ENCODE measurements around the gene HES2. TPM values are rescaled to one million over a fixed set of nuclear protein-coding genes. Genes with fewer than 3 reads are reported as not detected.
A peak's percentile ranks its signal among the peaks of the same experiment; 100 is the strongest.

The HES2 gene
- total RNA-seq, 2 experiments from 2014 or later = 0.13 to 0.70 TPM

DNA sequence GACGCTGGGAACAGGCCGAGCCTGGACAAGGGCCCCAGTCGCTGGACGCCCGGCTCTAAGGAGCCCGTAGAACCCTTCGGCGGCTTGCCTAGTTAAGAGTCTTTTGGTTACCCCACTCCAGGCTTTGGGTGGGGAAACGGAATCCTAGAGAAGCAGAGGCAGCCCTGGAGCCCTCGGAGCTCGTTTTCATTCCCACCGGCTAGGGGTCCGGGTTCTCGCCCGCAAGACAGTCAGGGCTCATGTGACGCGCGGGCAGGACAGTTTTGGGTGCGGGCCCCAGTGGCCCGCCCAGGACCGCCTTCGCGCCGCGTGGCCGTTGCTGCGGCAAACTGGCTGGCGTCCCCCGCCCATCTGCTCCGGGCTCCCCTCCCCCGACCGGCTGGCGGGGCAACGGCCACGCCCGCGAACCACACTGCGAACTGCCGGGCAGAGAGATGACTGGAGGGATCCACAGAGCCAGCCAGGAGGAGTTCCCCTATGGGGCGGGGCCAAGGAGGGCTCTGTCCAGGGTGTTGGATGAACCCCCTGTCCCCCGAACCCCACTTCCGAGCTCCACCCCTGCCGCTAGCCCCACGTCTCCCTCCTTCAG lies 829 bp upstream of the HES2 start:
- no peak for DNase-seq
- CTCF ChIA-PET = interaction anchor here (0.8 to 7.1 kb wide), 5 partner anchors 15 to 107 kb away, joined by 3 to 108 read pairs (median 3); no protein-coding TSS in a partner anchor
- no peak overlapping the region for H3K4me3 Mint-ChIP-seq
- H3K36me3 Mint-ChIP-seq (ENCODE audit: low read depth) = no peaks in the 10 kb centered on the region
- H3K9me3 Mint-ChIP-seq = no peaks in the 10 kb centered on the region
- H3K27ac Mint-ChIP-seq = no peak overlapping the region
- peaks cover 69% of the 10 kb centered on the region for H3K27me3 Mint-ChIP-seq
- H3K4me1 Mint-ChIP-seq = peaks cover 35% of the 10 kb centered on the region
- POLR2A ChIA-PET = interaction anchor here (0.8 to 1.5 kb wide), 6 partner anchors 10 to 214 kb away, joined by 3 to 4 read pairs (median 3); partner anchors contain the start of gene RNF207

DNA sequence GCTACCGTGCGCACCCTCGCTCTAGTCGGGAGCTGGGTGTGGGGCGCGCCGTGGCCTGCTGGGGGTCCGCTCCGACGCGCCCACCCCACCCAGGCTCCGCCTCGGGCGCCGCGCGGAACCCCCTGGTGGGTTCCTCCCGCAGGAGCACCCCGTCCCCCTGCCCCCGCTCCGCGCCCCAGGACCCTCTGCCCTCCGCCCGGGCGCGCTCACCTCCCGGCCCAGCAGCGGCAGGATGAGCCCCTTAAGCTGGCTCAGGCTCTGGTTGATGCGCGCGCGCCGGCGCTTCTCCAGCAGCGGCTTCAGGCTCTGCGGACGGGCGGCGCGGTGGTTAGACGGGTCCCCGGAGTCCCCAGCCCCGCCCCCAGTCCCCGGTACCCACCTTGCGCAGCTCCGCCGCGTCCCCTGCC lies 319 bp downstream of the HES2 start:
- Mint-ChIP-seq H3K4me3 (no peak overlapping the region), H3K27ac (no peak overlapping the region), H3K9me3 (no peaks in the 10 kb centered on the region), H3K36me3 (ENCODE audit: low read depth) (no peaks in the 10 kb centered on the region), H3K27me3 (peaks cover 79% of the 10 kb centered on the region), H3K4me1 (peaks cover 39% of the 10 kb centered on the region)
- ChIA-PET POLR2A (interaction anchor here (1.5 to 1.6 kb wide), 2 partner anchors 19 to 25 kb away, joined by 4 to 7 read pairs; no protein-coding TSS in a partner anchor), CTCF (interaction anchor here (1.3 to 7.1 kb wide), 2 partner anchors 14 to 17 kb away, joined by 3 to 108 read pairs; no protein-coding TSS in a partner anchor)
- no peak for DNase-seq

DNA sequence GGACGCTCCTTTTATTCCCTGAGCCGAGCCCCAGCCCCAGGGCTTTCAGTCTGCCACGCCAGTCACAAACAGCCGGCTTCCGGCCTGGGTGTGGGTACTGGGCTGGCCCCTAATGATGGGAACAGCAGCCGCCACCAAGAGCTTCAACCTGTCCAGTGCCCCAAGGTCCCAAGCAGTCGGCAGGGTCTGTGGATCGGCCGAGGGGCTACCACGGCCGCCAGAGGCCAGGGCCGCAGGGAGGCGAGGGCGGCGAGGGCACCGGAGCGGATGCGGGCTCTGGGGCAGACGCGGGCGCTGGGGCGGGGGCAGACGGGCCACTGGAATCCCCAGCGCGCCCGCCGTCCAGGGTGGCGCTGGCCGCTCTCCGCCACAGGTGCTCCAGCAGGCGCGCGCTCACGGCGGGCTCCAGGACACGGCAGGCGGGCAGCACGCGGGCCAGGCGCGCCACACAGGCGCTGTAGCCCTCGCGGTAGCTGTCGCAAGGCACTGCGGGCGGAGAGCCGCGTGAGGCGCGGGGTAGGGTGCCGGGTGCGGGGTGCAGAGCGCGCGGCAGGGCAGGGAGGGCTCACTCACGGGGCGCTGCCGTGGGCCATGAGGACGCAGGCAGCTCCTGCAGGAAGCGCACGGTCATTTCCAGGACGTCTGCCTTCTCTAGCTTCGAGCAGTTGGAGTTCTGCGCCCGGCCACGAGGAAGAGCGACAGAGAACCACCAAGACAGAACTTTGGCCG lies 887 bp downstream of the HES2 start:
- Mint-ChIP-seq H3K9me3 (no peaks in the 10 kb centered on the region), H3K4me1 (peaks cover 37% of the 10 kb centered on the region), H3K27me3 (peaks cover 77% of the 10 kb centered on the region), H3K4me3 (no peak overlapping the region), H3K36me3 (ENCODE audit: low read depth) (no peaks in the 10 kb centered on the region), H3K27ac (no peak overlapping the region)
- ChIA-PET POLR2A (interaction anchor here (1.5 to 1.6 kb wide), 3 partner anchors 20 to 25 kb away, joined by 4 to 7 read pairs (median 5); partner anchors contain the start of gene ACOT7), CTCF (interaction anchor here (0.9 to 7.1 kb wide), 3 partner anchors 14 to 25 kb away, joined by 3 to 108 read pairs (median 3); no protein-coding TSS in a partner anchor)
- DNase-seq = no peak

DNA sequence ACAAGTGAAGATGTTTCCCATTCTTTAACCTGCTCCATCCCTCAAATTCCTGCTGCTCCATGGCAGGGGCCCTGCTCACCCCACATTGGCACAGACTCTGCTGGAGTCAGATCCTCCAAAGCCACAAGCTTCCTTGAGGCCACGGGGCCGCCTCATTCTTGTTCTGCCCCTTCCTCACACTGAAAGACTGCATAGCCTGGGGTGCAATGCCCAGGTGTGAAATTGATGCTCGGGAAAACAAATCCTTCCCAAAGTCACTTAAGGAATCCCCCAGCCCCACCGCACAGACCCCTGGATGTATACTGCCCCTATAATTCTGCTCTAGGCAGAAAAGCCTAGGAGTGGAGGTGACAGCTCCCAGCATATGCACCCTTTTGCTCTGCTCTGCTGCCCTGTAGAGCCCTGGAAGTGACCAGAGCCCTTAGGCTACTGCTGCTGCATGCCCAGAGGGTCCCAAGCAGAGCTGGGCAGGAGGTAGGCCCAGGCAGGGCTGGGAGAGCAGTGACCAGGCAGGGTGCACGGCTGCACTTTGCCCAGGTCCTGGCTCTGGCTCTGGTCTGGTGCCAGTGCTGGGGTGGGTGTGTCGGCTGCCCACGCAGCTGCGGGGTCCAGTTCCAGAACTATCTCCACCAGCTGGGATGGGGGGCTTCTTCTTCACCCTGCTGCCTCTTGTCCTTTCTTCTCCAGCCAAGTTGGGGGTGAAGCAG lies 1.6 kb downstream of the HES2 start:
- ChIA-PET POLR2A (interaction anchor here (1.6 kb wide), 2 partner anchors 20 to 24 kb away, joined by 5 to 7 read pairs; partner anchors contain the start of gene ACOT7), CTCF (interaction anchor here (0.9 to 7.1 kb wide), 3 partner anchors 13 to 24 kb away, joined by 3 to 108 read pairs (median 3); no protein-coding TSS in a partner anchor)
- peaks cover 71% of the 10 kb centered on the region for H3K27me3 Mint-ChIP-seq
- no peaks in the 10 kb centered on the region for H3K9me3 Mint-ChIP-seq
- no peaks in the 10 kb centered on the region for H3K36me3 Mint-ChIP-seq (ENCODE audit: low read depth)
- peaks cover 33% of the 10 kb centered on the region for H3K4me1 Mint-ChIP-seq
- DNase-seq = no peak
- no peak overlapping the region for H3K4me3 Mint-ChIP-seq
- H3K27ac Mint-ChIP-seq = no peak overlapping the region

DNA sequence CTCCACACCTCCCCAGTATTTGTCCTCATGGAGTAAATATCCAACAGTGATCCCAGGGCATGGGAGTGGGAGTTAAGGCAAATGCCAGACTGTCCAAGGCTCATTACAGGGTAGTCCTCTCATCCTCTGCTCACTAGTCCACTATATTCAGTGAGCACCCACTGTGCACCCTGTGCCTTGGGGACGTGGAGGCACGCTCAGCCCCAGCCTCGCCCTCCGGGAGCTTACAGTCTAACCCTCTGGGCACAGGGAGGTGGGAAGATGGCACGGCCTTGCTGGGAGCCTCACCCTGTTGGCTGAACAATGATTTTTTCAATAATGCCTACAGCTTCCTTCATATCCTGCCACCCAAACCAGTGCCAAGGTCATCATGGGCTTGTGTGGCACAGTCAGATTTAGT lies 2.8 kb downstream of the HES2 start:
- POLR2A ChIA-PET = interaction anchor here (1.7 kb wide), 1 partner anchor 25 kb away, joined by 5 read pairs; no protein-coding TSS in a partner anchor
- peaks cover 71% of the 10 kb centered on the region for H3K27me3 Mint-ChIP-seq

DNA sequence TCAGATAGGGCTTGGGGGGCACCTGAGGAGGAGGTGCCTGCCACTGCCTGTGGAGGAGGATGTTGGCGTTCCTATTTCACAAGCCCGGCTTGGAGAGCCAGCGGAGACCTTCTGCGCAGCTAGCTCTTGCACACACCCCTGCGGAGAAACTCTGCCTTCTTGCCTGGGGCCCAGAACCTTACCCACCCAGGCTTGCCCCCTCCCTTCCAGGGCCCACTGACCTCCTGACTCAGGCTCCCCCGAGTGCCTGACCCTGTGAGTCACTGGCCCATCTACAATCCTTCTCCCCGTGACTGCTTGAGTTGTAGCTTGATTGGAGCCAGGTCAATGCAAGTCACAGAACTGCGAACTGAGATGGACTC lies 3.4 kb downstream of the HES2 start:
- H3K4me3 Mint-ChIP-seq = no peak overlapping the region
- H3K27ac Mint-ChIP-seq = no peak overlapping the region
- peaks cover 19% of the 10 kb centered on the region for H3K4me1 Mint-ChIP-seq
- ChIA-PET POLR2A (interaction anchor here (1.7 kb wide), 1 partner anchor 24 kb away, joined by 5 read pairs; no protein-coding TSS in a partner anchor), CTCF (interaction anchor here (1.5 kb wide), 1 partner anchor 12 kb away, joined by 4 read pairs; no protein-coding TSS in a partner anchor)
- DNase-seq = no peak
- H3K9me3 Mint-ChIP-seq = no peaks in the 10 kb centered on the region
- H3K27me3 Mint-ChIP-seq = peaks cover 67% of the 10 kb centered on the region
- H3K36me3 Mint-ChIP-seq (ENCODE audit: low read depth) = no peaks in the 10 kb centered on the region

More for the DNA sequence above, 2.8 kb downstream of the HES2 start:
- no peak for DNase-seq
- Mint-ChIP-seq H3K36me3 (ENCODE audit: low read depth) (no peaks in the 10 kb centered on the region), H3K4me1 (peaks cover 26% of the 10 kb centered on the region), H3K27ac (no peak overlapping the region), H3K4me3 (no peak overlapping the region), H3K9me3 (no peaks in the 10 kb centered on the region)
- CTCF ChIA-PET = interaction anchor here (7.1 kb wide), 1 partner anchor 20 kb away, joined by 108 read pairs; no protein-coding TSS in a partner anchor

DNA sequence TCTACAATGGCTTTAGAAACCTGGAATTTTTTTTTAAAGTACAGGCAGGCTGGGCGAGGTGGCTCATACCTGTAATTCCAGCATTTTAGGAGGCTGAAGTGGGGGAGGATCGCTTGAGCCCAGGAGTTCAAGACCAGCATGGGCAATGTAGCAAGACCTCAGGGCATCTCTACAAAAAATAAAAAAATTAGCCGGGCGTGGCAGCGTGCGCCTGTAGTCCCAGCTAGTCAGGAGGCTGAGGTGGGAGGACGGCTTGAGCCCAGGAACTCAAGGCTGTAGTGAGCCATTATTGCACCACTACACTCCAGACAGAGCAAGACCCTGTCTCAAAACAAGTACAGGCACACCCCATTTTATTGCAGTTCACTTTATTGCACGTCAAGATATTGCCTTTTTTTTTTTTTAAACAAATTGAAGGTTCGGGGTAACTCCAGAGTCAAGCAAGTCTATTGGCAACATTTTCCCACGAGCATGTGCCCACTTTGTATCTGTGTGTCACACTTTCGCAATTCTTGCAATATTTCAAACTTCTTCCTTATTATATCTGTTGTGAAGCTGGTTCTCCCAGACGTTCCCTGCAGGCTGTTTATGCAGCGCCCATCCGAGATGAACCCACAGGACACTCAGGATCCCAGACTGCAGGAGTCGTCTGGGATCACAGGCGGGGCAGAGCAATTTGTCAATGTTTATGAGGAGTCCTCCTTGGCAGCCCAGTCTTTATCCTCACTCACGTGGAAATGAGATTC lies 4.7 kb downstream of the HES2 start:
- no peaks in the 10 kb centered on the region for H3K9me3 Mint-ChIP-seq
- H3K27me3 Mint-ChIP-seq = peaks cover 59% of the 10 kb centered on the region
- H3K36me3 Mint-ChIP-seq (ENCODE audit: low read depth) = no peaks in the 10 kb centered on the region
- no peak for DNase-seq
- H3K4me1 Mint-ChIP-seq = peaks cover 10% of the 10 kb centered on the region
- CTCF ChIA-PET = interaction anchor here (0.7 to 2.8 kb wide), 10 partner anchors 8 to 66 kb away, joined by 3 to 18 read pairs (median 4); partner anchors contain the start of gene ACOT7
- H3K27ac Mint-ChIP-seq = no peak overlapping the region
- POLR2A ChIA-PET = interaction anchor here (1.1 to 1.7 kb wide), 2 partner anchors 23 to 167 kb away, joined by 3 to 5 read pairs; no protein-coding TSS in a partner anchor
- no peak overlapping the region for H3K4me3 Mint-ChIP-seq

DNA sequence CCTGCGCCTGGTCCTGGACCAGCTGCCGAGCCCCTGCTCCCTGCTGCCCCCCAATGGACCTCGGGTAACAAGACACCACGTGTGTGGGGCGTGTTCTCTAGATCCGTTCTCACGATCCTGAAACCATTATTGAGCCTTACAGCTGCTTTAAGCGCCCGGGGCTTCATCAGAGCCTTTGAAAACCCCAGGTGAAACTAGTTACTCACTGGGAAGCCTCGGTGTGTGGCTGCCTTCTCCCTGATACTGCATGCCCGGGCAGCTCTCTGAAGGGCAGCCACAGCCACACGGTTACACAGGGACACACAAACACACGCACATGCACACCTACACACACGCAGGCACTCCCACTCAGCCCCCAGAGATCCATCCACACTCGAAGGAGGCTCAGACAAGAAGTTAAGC lies 5.3 kb downstream of the HES2 start:
- CTCF ChIA-PET = interaction anchor here (0.7 to 2.8 kb wide), 13 partner anchors 8 to 168 kb away, joined by 3 to 18 read pairs (median 4); partner anchors contain the start of gene ACOT7
- POLR2A ChIA-PET = interaction anchor here (1.1 kb wide), 1 partner anchor 167 kb away, joined by 3 read pairs; no protein-coding TSS in a partner anchor
- DNase-seq = peak; percentile 46
- H3K9me3 Mint-ChIP-seq = no peaks in the 10 kb centered on the region
- H3K4me1 Mint-ChIP-seq = peaks cover 9% of the 10 kb centered on the region
- no peak overlapping the region for H3K27ac Mint-ChIP-seq
- H3K4me3 Mint-ChIP-seq = no peak overlapping the region
- no peaks in the 10 kb centered on the region for H3K36me3 Mint-ChIP-seq (ENCODE audit: low read depth)
- H3K27me3 Mint-ChIP-seq = peaks cover 58% of the 10 kb centered on the region

DNA sequence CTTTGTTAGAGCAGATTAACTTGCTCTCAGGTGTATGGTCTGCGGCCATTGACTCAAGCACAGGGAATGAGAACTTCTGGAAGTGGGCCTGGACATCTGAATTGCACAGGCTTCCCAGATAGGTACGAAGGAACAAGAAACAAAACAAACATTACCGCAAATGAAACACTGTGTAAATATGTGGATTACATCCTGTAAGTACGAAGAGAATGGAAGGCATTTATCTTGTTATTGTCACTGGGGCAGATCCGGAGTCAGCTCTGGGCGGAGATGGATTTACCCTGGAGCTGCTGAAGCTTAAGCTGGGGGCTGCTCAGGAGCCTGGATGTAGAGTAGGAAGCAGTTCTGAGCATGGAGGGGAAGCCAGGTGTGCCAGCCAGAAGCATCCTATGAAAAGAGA lies 6.8 kb downstream of the HES2 start:
- CTCF ChIA-PET = interaction anchor here (0.6 to 2.8 kb wide), 3 partner anchors 10 to 166 kb away, joined by 3 to 18 read pairs (median 8); no protein-coding TSS in a partner anchor
- H3K27ac Mint-ChIP-seq = no peak overlapping the region

DNA sequence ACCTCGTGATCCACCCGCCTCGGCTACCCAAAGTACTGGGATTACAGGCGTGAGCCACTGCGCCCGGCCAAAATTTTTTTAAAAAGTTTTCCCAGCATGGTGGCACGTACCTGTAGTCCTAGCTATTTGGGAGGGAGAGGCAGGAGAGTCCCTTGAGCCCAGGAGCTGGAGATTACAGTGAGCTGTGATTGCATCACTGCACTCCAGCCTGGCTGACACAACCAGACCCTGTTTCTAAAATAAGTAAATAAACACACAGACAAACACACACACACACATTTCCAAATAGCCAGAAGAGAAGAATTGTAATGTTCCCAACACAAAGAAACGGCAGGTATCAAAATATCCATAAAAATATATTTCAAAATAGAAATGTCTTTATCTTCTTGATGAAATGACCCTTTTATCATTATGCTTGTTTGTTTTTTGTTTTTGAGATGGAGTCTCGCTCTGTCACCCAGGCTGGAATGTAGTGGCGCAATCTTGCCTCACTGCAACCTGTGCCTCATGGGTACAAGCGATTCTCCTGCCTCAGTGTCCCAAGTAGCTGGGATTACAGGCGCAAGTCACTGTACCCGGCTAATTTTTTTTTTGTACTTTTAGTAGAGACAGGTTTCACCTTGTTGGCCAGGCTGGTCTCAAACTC lies 9.3 kb downstream of the HES2 start:
- CTCF ChIA-PET = interaction anchor here (1.0 to 1.9 kb wide), 3 partner anchors 14 to 62 kb away, joined by 3 to 5 read pairs (median 3); no protein-coding TSS in a partner anchor
- Mint-ChIP-seq H3K27ac (no peak overlapping the region), H3K4me3 (no peak overlapping the region), H3K4me1 (peaks cover 7% of the 10 kb centered on the region), H3K27me3 (peaks cover 35% of the 10 kb centered on the region), H3K9me3 (no peaks in the 10 kb centered on the region), H3K36me3 (ENCODE audit: low read depth) (no peaks in the 10 kb centered on the region)
- POLR2A ChIA-PET = interaction anchor here (1.2 kb wide), 1 partner anchor 10 kb away, joined by 3 read pairs; the partner anchor contains the start of gene HES2
- DNase-seq = no peak

More for the DNA sequence above, 6.8 kb downstream of the HES2 start:
- Mint-ChIP-seq H3K4me1 (peaks cover 7% of the 10 kb centered on the region), H3K27me3 (peaks cover 53% of the 10 kb centered on the region), H3K9me3 (no peaks in the 10 kb centered on the region), H3K36me3 (ENCODE audit: low read depth) (no peaks in the 10 kb centered on the region), H3K4me3 (no peak overlapping the region)
- no peak for DNase-seq
- POLR2A ChIA-PET = no interaction called here

DNA sequence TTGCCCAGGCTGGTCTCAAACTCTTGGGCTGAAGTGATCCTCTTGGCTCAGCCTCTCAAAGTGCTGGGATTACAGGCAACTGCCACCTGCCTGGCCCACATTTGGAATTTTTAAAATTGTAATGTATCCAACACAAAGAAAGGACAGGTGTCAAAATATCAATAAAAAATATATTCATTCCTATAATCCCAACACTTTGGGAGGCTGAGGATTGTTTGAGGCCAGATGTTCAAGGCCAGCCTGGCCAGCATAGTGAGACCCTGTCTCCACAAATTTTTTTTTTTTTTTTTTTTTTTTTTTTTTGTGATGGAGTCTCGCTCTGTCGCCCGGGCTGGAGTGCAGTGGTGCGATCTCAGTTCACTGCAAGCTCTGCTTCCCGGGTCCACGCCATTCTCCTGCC lies 10.0 kb downstream of the HES2 start:
- no peaks in the 10 kb centered on the region for H3K36me3 Mint-ChIP-seq (ENCODE audit: low read depth)
- peaks cover 7% of the 10 kb centered on the region for H3K4me1 Mint-ChIP-seq
- ChIA-PET CTCF (interaction anchor here (0.6 to 1.6 kb wide), 5 partner anchors 13 to 47 kb away, joined by 3 to 4 read pairs (median 3); no protein-coding TSS in a partner anchor), POLR2A (no interaction called here)
- H3K27me3 Mint-ChIP-seq = peaks cover 35% of the 10 kb centered on the region
- DNase-seq = no peak
- H3K27ac Mint-ChIP-seq = no peak overlapping the region
- H3K4me3 Mint-ChIP-seq = no peak overlapping the region
- no peaks in the 10 kb centered on the region for H3K9me3 Mint-ChIP-seq

Data from activated CD4-positive, alpha-beta memory T cell treated with anti-CD3 and anti-CD28 coated beads, Interleukin-2, amount 10 ng/mL, durations not matched to agents 7 days and 5 days (primary cell).